ENCODE data around the gene DLGAP4.

DNA sequence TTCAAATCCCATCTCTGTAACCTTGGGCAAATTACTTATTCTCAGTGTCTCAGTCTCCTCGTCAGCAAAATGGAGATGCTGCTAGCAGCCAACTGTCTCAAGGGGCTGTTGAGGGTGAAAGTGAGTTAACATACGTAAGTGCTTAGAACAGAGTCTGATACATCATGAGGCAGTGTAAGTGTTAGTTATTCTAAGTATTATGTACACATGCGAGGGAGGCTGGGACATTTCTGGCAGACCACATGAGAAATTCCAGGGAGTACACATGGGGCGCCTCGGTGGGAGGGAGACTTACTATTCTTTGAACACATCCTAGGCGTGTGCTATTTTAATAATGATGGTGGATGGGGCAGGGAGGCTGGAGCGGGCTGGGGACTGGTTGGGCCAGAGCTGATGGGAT is 99.1 kb downstream of the DLGAP4 start:
- TF ChIP-seq, protein P1, sequence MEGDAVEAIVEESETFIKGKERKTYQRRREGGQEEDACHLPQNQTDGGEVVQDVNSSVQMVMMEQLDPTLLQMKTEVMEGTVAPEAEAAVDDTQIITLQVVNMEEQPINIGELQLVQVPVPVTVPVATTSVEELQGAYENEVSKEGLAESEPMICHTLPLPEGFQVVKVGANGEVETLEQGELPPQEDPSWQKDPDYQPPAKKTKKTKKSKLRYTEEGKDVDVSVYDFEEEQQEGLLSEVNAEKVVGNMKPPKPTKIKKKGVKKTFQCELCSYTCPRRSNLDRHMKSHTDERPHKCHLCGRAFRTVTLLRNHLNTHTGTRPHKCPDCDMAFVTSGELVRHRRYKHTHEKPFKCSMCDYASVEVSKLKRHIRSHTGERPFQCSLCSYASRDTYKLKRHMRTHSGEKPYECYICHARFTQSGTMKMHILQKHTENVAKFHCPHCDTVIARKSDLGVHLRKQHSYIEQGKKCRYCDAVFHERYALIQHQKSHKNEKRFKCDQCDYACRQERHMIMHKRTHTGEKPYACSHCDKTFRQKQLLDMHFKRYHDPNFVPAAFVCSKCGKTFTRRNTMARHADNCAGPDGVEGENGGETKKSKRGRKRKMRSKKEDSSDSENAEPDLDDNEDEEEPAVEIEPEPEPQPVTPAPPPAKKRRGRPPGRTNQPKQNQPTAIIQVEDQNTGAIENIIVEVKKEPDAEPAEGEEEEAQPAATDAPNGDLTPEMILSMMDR (IDR thresholded peaks at IDR 0.05 in 4 of 5, conservative IDR thresholded peaks at IDR 0.05 in 1 of 5): no peak
- TF ChIP-seq POLR2A (IDR thresholded peaks at IDR 0.05): no peak

Measured in gastrocnemius medialis (tissue), 4 donors.